Smooth muscle cell (in vitro differentiated cells): ENCODE measurements around the gene PKN2. TPM values are rescaled to one million over a fixed set of nuclear protein-coding genes. Genes with fewer than 3 reads are reported as not detected.
A peak's percentile ranks its signal among the peaks of the same experiment; 100 is the strongest.

Source experiments
- DNase-seq: peaks from one replicate; lab custom pipeline; 2025; ENCODE audit not compliant: unreplicated experiment; lab: John Stamatoyannopoulos, UW
- H2AFZ ChIP-seq: fragments of 200-600 bp; sonication (generic); 2 replicates; pipeline ENCODE4 v1.6.0; 2016; ENCODE audit warnings: antibody characterized with exemption, low read depth, mild to moderate bottlenecking
- H3F3A ChIP-seq: fragments of 200-600 bp; sonication (generic); 2 replicates; pipeline ENCODE4 v1.6.0; 2017; ENCODE audit warnings: antibody characterized with exemption, low read depth
- H3K27ac ChIP-seq: fragments of 200-600 bp; sonication (generic); 2 replicates; pipeline ENCODE4 v1.5.1; 2016; ENCODE audit warnings: low read depth, mild to moderate bottlenecking
- H3K27me3 ChIP-seq: fragments of 200-600 bp; sonication (generic); 2 replicates; pipeline ENCODE4 v1.6.1; 2016; ENCODE audit warnings: low read depth, mild to moderate bottlenecking
- H3K36me3 ChIP-seq: fragments of 200-600 bp; sonication (generic); 2 replicates; pipeline ENCODE4 v1.5.1; 2016; ENCODE audit warnings: low read depth
- H3K4me1 ChIP-seq: fragments of 200-600 bp; sonication (generic); 2 replicates; pipeline ENCODE4 v1.5.1; 2016; ENCODE audit warnings: low read depth
- H3K4me2 ChIP-seq: fragments of 200-600 bp; sonication (generic); 2 replicates; pipeline ENCODE4 v1.6.0; 2016; ENCODE audit warnings: mild to moderate bottlenecking
- H3K4me3 ChIP-seq: fragments of 200-600 bp; sonication (generic); 2 replicates; pipeline ENCODE4 v1.5.1; 2016; ENCODE audit warnings: mild to moderate bottlenecking
- H3K79me2 ChIP-seq: fragments of 200-600 bp; sonication (generic); 2 replicates; pipeline ENCODE4 v1.6.0; 2016; ENCODE audit warnings: low read depth, mild to moderate bottlenecking
- H3K9ac ChIP-seq: fragments of 200-600 bp; sonication (generic); 2 replicates; pipeline ENCODE4 v1.6.0; 2016; ENCODE audit warnings: low read depth
- H3K9me3 ChIP-seq: fragments of 200-600 bp; sonication (generic); replicated peaks from 2 replicates; pipeline ENCODE4 v1.5.1; 2016; ENCODE audit warnings: low read depth
- H4K20me1 ChIP-seq: fragments of 200-600 bp; sonication (generic); 2 replicates; pipeline ENCODE4 v1.6.0; 2016; ENCODE audit warnings: low read depth
- CTCF ChIP-seq: fragments of 200-600 bp; sonication (generic); IDR thresholded peaks from 2 replicates; pipeline ENCODE4 v1.5.1; 2017; ENCODE audit warnings: borderline replicate concordance, mild to moderate bottlenecking, antibody characterized with exemption; ENCODE audit not compliant: insufficient read depth, poor library complexity, severe bottlenecking
- WGBS: methylation state at CpG from one replicate; pipeline ENCODE4 v1.1.7; 2016; ENCODE audit warnings: low lambda C conversion rate; 5-methylcytosine and 5-hydroxymethylcytosine counted together
- polyA plus RNA-seq: library from polyadenylated mRNA; unstranded; fragments of >200 nt; fragmentation: Nextera tagmentation; extraction: Ambion mirVana; gene quantifications from 2 replicates; pipeline ENCODE4 v1.2.1, GENCODE V29; 2016
- total RNA-seq: library from RNA; depleted of rRNA; stranded (reverse); fragments of >200 nt; gene quantifications from 2 replicates; pipeline ENCODE4 v1.2.3, GENCODE V29; 2014

Gene PKN2
- total and polyA plus RNA-seq, 2 experiments from 2014 or later: 16.3 to 41.2 TPM

- TF ChIP-seq CTCF: no peak
- Histone ChIP-seq H3K79me2 (peaks cover 95% of the 10 kb centered on the region), H3K4me1 (no peaks in the 10 kb centered on the region), H2AFZ (no peak overlapping the region), H3K27me3 (no peaks in the 10 kb centered on the region), H3K36me3 (peaks cover 2% of the 10 kb centered on the region), H3K27ac (no peak overlapping the region), H3F3A (no peaks in the 10 kb centered on the region), H3K4me2 (no peak overlapping the region), H3K9ac (no peak overlapping the region), H3K4me3 (no peak overlapping the region), H4K20me1 (peaks cover 76% of the 10 kb centered on the region), H3K9me3 (no peaks in the 10 kb centered on the region)
- DNase-seq: no peak
- WGBS: 85% methylated on average over 3 of the region's 3 CpGs
These were observed 53.4 kb downstream of the PKN2 start for GRCh38 chr1:88737338-88737927.

GRCh38 chr1:88740784-88741183 lies 56.7 kb downstream of the PKN2 start:
- Histone ChIP-seq H3K4me1 (no peaks in the 10 kb centered on the region), H3K9me3 (no peaks in the 10 kb centered on the region), H3K4me2 (no peak overlapping the region), H2AFZ (no peak overlapping the region), H3K4me3 (no peak overlapping the region), H3K9ac (no peak overlapping the region), H3K27me3 (no peaks in the 10 kb centered on the region), H3K79me2 (peaks cover 64% of the 10 kb centered on the region), H3K36me3 (peaks cover 2% of the 10 kb centered on the region), H3K27ac (peak overlapping the region; percentile 7), H4K20me1 (peaks cover 54% of the 10 kb centered on the region), H3F3A (no peaks in the 10 kb centered on the region)
- 67% methylated on average over 3 of the region's 3 CpGs for WGBS
- DNase-seq: no peak
- TF ChIP-seq CTCF: no peak

GRCh38 chr1:88741413-88741812 lies 57.3 kb downstream of the PKN2 start:
- Histone ChIP-seq H3K36me3 (peaks cover 2% of the 10 kb centered on the region), H4K20me1 (peaks cover 48% of the 10 kb centered on the region), H3K4me3 (no peak overlapping the region), H3K9me3 (no peaks in the 10 kb centered on the region), H3K9ac (no peak overlapping the region), H3F3A (no peaks in the 10 kb centered on the region), H3K4me1 (no peaks in the 10 kb centered on the region), H3K79me2 (peaks cover 58% of the 10 kb centered on the region), H3K27me3 (no peaks in the 10 kb centered on the region), H3K4me2 (no peak overlapping the region), H3K27ac (peak overlapping the region; percentile 7), H2AFZ (no peak overlapping the region)
- DNase-seq: no peak
- whole genome bisulfite sequencing: 58% methylated on average over 2 of the region's 2 CpGs
- TF ChIP-seq CTCF: no peak

GRCh38 chr1:88742531-88742930 lies 58.5 kb downstream of the PKN2 start:
- peaks cover 37% of the 10 kb centered on the region for H4K20me1 ChIP-seq
- no peak overlapping the region for H3K4me3 ChIP-seq
- H3K9ac ChIP-seq: no peak overlapping the region
- WGBS: 87% methylated on average over 6 of the region's 6 CpGs
- no peak overlapping the region for H3K4me2 ChIP-seq
- TF ChIP-seq CTCF: no peak
- no peaks in the 10 kb centered on the region for H3K4me1 ChIP-seq
- H3F3A ChIP-seq: no peaks in the 10 kb centered on the region
- DNase-seq: no peak
- no peaks in the 10 kb centered on the region for H3K9me3 ChIP-seq
- H3K27ac ChIP-seq: no peak overlapping the region
- H3K79me2 ChIP-seq: peaks cover 55% of the 10 kb centered on the region
- no peak overlapping the region for H2AFZ ChIP-seq
- H3K27me3 ChIP-seq: no peaks in the 10 kb centered on the region
- peaks cover 2% of the 10 kb centered on the region for H3K36me3 ChIP-seq
